Measurements from ENCODE around the gene PRKN.

GRCh38 chr6:162438980-162439379 lies 288.6 kb downstream of the PRKN start:
- no peak for TF ChIP-seq EZH2phosphoT487 (IDR thresholded peaks at IDR 0.05; ENCODE audit: insufficient read depth, low read depth)
- TF ChIP-seq EZH2 (IDR thresholded peaks at IDR 0.05; ENCODE audit: insufficient read depth, poor library complexity, severe bottlenecking) = no peak
